Psoas muscle (tissue), 8 donors: ENCODE data around the gene RASAL2. TPM values are rescaled to one million over a fixed set of nuclear protein-coding genes. Genes with fewer than 3 reads are reported as not detected.

ENCODE experiments used
- ATAC-seq, 4 donors: fragments of 200-7000 bp; cut with Tn5 transposase; one replicate each; pipeline ENCODE4 v1.9.1; 2020; ENCODE audit warnings: moderate library complexity in 3 of 4, mild to moderate bottlenecking in 2 of 4
- DNase-seq, 2 donors: peaks; one replicate each; pipeline ENCODE4 v3.0.0-alpha.2; 2020
- H3K27ac ChIP-seq: fragments of 200-600 bp; one replicate; pipeline ENCODE4 v1.8.0; 2022
- H3K27me3 ChIP-seq, 3 donors: fragments of 200-600 bp in 1 of 3; one replicate each; pipeline versions ENCODE4 v1.6.1 to v1.8.0; 2013 to 2022; ENCODE audit warnings: low read length in 2 of 3, mild to moderate bottlenecking in 2 of 3, moderate library complexity in 1 of 3; ENCODE audit not compliant: insufficient read depth in 3 of 3
- H3K36me3 ChIP-seq, 2 donors: fragments of 200-600 bp in 1 of 2; one replicate each; pipeline versions ENCODE4 v1.6.1 to v1.8.0; 2013 to 2022; ENCODE audit warnings: low read depth in 1 of 2, mild to moderate bottlenecking in 1 of 2, moderate library complexity in 1 of 2; ENCODE audit not compliant: insufficient read depth in 1 of 2
- H3K4me1 ChIP-seq: fragments of 200-600 bp; one replicate; pipeline ENCODE4 v1.8.0; 2022
- H3K4me3 ChIP-seq: fragments of 200-600 bp; one replicate; pipeline ENCODE4 v1.8.0; 2022; ENCODE audit warnings: mild to moderate bottlenecking
- H3K9me3 ChIP-seq: fragments of 200-600 bp; one replicate; pipeline ENCODE4 v1.8.0; 2022
- CTCF ChIP-seq: fragments of 200-600 bp; IDR thresholded peaks from one replicate; pipeline ENCODE4 v1.8.0; 2022; ENCODE audit warnings: antibody characterized with exemption
- WGBS, 3 donors: extraction: QIAGEN DNeasy Blood & Tissue Kit; methylation state at CpG; one replicate each; pipeline versions ENCODE4 v1.1.6 to v1.1.7; 2013; 5-methylcytosine and 5-hydroxymethylcytosine counted together
- intact Hi-C, 2 donors: fragments of 100-400 bp; cut with DNase I; formaldehyde crosslinking; loops; one replicate each; pipeline versions ENCODE4 v1.11.0 to v1.14.2; 2022
- polyA plus RNA-seq, 3 donors: library from polyadenylated mRNA; stranded (reverse); fragments of 200-250 nt; gene quantifications; one replicate each; pipeline ENCODE4 v1.2.3, GENCODE V29; 2013
- total RNA-seq, 4 donors: library from RNA; stranded (reverse); fragmentation: NEBNext Ultra II Directional in 2 of 4; extraction: Animal tissue kit (Norgen Biotek cat#: 25700) in 2 of 4; gene quantifications; one replicate each; pipeline versions ENCODE4 v1.2.1 to v1.2.4, GENCODE V29; 2021 to 2023
- donor health status: healthy with polysubstance abuse.
- donor health status: DM: no; HTN: no; CAD: no; lungs with moderate emphysema.
- donor health status: Bipolar disorder and iron deficiency.
- donor health status: healthy.
- donor health status: DM: yes; HTN: yes; CAD: no.
- donor health status: DM: no; HTN: no; CAD: no.
- donor health status: DM: no; HTN: no; CAD: no.
- donor health status: DM: yes; HTN: yes; CAD: no.

Gene RASAL2
- total and polyA plus RNA-seq, 7 donors = 1.9 to 42.1 (median 5.5) TPM

GRCh38 chr1:178121883-178122282, 28.0 kb downstream of the RASAL2 start:
- intact Hi-C loops = no loop called here
- Histone ChIP-seq H3K27me3 (no peaks in the 10 kb centered on the region), H3K9me3 (no peaks in the 10 kb centered on the region), H3K36me3 (peaks cover 0 to 3% of the 10 kb centered on the region in 2 donors), H3K27ac (no peak overlapping the region), H3K4me3 (no peak overlapping the region), H3K4me1 (peaks cover 18% of the 10 kb centered on the region)
- DNase-seq (no peak), ATAC-seq (no peak)
- TF ChIP-seq CTCF = no peak
- 54 to 58% (median 55%) methylated on average over 4 of the region's 4 CpGs for WGBS, 3 donors

- 66 to 77% (median 75%) methylated on average over 1 of the region's 1 CpG for WGBS, 3 donors
- no peak overlapping the region for H3K27ac ChIP-seq
These were observed 28.4 kb downstream of the RASAL2 start for GRCh38 chr1:178122283-178122682.

GRCh38 chr1:178124115-178124514, 30.2 kb downstream of the RASAL2 start:
- H3K27me3 ChIP-seq = no peaks in the 10 kb centered on the region
- no peak overlapping the region for H3K4me3 ChIP-seq
- H3K27ac ChIP-seq = no peak overlapping the region
- no peak for ATAC-seq
- no peaks in the 10 kb centered on the region for H3K9me3 ChIP-seq
- TF ChIP-seq CTCF = no peak
- no peak for DNase-seq
- H3K36me3 ChIP-seq = peaks cover 0 to 3% of the 10 kb centered on the region in 2 donors
- intact Hi-C loops = no loop called here
- peaks cover 24% of the 10 kb centered on the region for H3K4me1 ChIP-seq

More at GRCh38 chr1:178122283-178122682, 28.4 kb downstream of the RASAL2 start:
- DNase-seq = no peak
- TF ChIP-seq CTCF = no peak
- peaks cover 0 to 3% of the 10 kb centered on the region in 2 donors for H3K36me3 ChIP-seq
- no peak for ATAC-seq
- H3K9me3 ChIP-seq = no peaks in the 10 kb centered on the region
- intact Hi-C loops = no loop called here
- H3K4me1 ChIP-seq = peaks cover 22% of the 10 kb centered on the region
- H3K27me3 ChIP-seq = no peaks in the 10 kb centered on the region
- H3K4me3 ChIP-seq = no peak overlapping the region

- no peak for TF ChIP-seq CTCF
- H3K4me1 ChIP-seq = peaks cover 24% of the 10 kb centered on the region
- H3K36me3 ChIP-seq = no peaks in the 10 kb centered on the region
- ATAC-seq (peak in 1 of 4 donors; percentile 52), DNase-seq (no peak)
- no peaks in the 10 kb centered on the region for H3K27me3 ChIP-seq
- no peak overlapping the region for H3K27ac ChIP-seq
- intact Hi-C loops = no loop called here
- no peaks in the 10 kb centered on the region for H3K9me3 ChIP-seq
- no peak overlapping the region for H3K4me3 ChIP-seq
These were observed 32.4 kb downstream of the RASAL2 start for GRCh38 chr1:178126261-178126660.

GRCh38 chr1:178126741-178127185, 32.9 kb downstream of the RASAL2 start:
- DNase-seq (no peak), ATAC-seq (peak; percentile 58 to 77 (median 68))
- 96 to 100% (median 100%) methylated on average over 1 of the region's 1 CpG for WGBS, 3 donors
- Histone ChIP-seq H3K9me3 (no peaks in the 10 kb centered on the region), H3K27me3 (no peaks in the 10 kb centered on the region), H3K4me3 (no peak overlapping the region), H3K36me3 (no peaks in the 10 kb centered on the region), H3K27ac (no peak overlapping the region), H3K4me1 (peaks cover 20% of the 10 kb centered on the region)
- no peak for TF ChIP-seq CTCF
- intact Hi-C loops = no loop called here
